ENCODE data around the gene B4GAT1. TPM values are rescaled to one million over a fixed set of nuclear protein-coding genes. Genes with fewer than 3 reads are reported as not detected.

B4GAT1 gene
- total RNA-seq, 1 donor from 2014 or later, result 64.2 TPM

- intact Hi-C loops (cut with DNase I), result no loop called here
- no peaks in the 10 kb centered on the region for H3K36me3 ChIP-seq
- TF ChIP-seq CTCF (IDR thresholded peaks at IDR 0.05), result no peak
- H3K4me3 ChIP-seq, result peak overlapping the region; percentile 47 to 85
- H3K27ac ChIP-seq, result peak overlapping the region; percentile 51 to 77
- no peaks in the 10 kb centered on the region for H3K9me3 ChIP-seq
- no peaks in the 10 kb centered on the region for H3K27me3 ChIP-seq
- H3K4me1 ChIP-seq, result peaks cover 20 to 25% of the 10 kb centered on the region in 2 donors
- DNase-seq (ENCODE audit: low spot score in 2 of 2), result no peak
Measured at GRCh38 chr11:66317322-66317722, 30.1 kb downstream of the B4GAT1 start.

GRCh38 chr11:66316849-66317251, 30.6 kb downstream of the B4GAT1 start, which contains the start of gene CD248:
Gene CD248, minus strand, starts transcription at chr11:66317044. Its CDS starts 17 bp downstream, at chr11:66317027.
- no peak for TF ChIP-seq CTCF (IDR thresholded peaks at IDR 0.05)
- Histone ChIP-seq H3K27me3 (no peaks in the 10 kb centered on the region), H3K27ac (peak within 1 kb of the TSS; percentile 51 to 77), H3K4me3 (peak within 1 kb of the TSS; percentile 47 to 85), H3K36me3 (no peaks in the 10 kb centered on the region), H3K4me1 (peaks cover 20 to 25% of the 10 kb centered on the region in 2 donors), H3K9me3 (no peaks in the 10 kb centered on the region)
- peak in 1 of 2 donors; percentile 78 for DNase-seq (ENCODE audit: low spot score in 2 of 2)
- intact Hi-C loops (cut with DNase I), result no loop called here

GRCh38 chr11:66315921-66316811, 31.3 kb downstream of the B4GAT1 start:
- peaks cover 20 to 25% of the 10 kb centered on the region in 2 donors for H3K4me1 ChIP-seq
- no peak for TF ChIP-seq CTCF (IDR thresholded peaks at IDR 0.05)
- H3K4me3 ChIP-seq, result peak overlapping the region; percentile 47 to 85
- H3K27ac ChIP-seq, result peak overlapping the region; percentile 51 to 77
- no peak for DNase-seq (ENCODE audit: low spot score in 2 of 2)
- H3K36me3 ChIP-seq, result no peaks in the 10 kb centered on the region
- intact Hi-C loops (cut with DNase I), result no loop called here
- H3K27me3 ChIP-seq, result no peaks in the 10 kb centered on the region
- H3K9me3 ChIP-seq, result no peaks in the 10 kb centered on the region

- TF ChIP-seq CTCF (IDR thresholded peaks at IDR 0.05), result no peak
- H3K4me1 ChIP-seq, result peaks cover 20 to 25% of the 10 kb centered on the region in 2 donors
- H3K36me3 ChIP-seq, result no peaks in the 10 kb centered on the region
- H3K27me3 ChIP-seq, result no peaks in the 10 kb centered on the region
- H3K9me3 ChIP-seq, result no peaks in the 10 kb centered on the region
- H3K4me3 ChIP-seq, result peak overlapping the region in 1 of 2 donors; percentile 85
- H3K27ac ChIP-seq, result peak overlapping the region; percentile 1 to 8
- DNase-seq (ENCODE audit: low spot score in 2 of 2), result no peak
- intact Hi-C loops (cut with DNase I), result no loop called here
Measured at GRCh38 chr11:66315498-66315885, 31.9 kb downstream of the B4GAT1 start.

- intact Hi-C loops (cut with DNase I), result loop anchor here (5.0 kb wide), 1 partner anchor 72 kb away; no protein-coding TSS in a partner anchor
- no peak for TF ChIP-seq CTCF (IDR thresholded peaks at IDR 0.05)
- peaks cover 20 to 25% of the 10 kb centered on the region in 2 donors for H3K4me1 ChIP-seq
- H3K27ac ChIP-seq, result peak overlapping the region in 1 of 2 donors; percentile 1
- DNase-seq (ENCODE audit: low spot score in 2 of 2), result no peak
- no peaks in the 10 kb centered on the region for H3K36me3 ChIP-seq
- peak overlapping the region in 1 of 2 donors; percentile 85 for H3K4me3 ChIP-seq
- no peaks in the 10 kb centered on the region for H3K27me3 ChIP-seq
- H3K9me3 ChIP-seq, result no peaks in the 10 kb centered on the region
Measured at GRCh38 chr11:66314561-66315497, 32.6 kb downstream of the B4GAT1 start.
